AG10803 (cell line): ENCODE results near the gene CNTNAP2.
"Not testable (repeated sequence)": the region's sequence is repeated elsewhere in the genome, so short reads cannot be mapped to it uniquely, and the experiment has no call there.

Experiments
- DNase-seq: peaks from one replicate; pipeline ENCODE4 v3.0.0; 2010; ENCODE audit warnings: low read depth
- H3K4me3 ChIP-seq: 2 replicates; pipeline ENCODE4 v1.5.1; 2011; ENCODE audit warnings: mild to moderate bottlenecking, low read length, control low read depth
- CTCF ChIP-seq: conservative IDR thresholded peaks from 2 replicates; pipeline ENCODE4 v1.5.1; 2011; ENCODE audit warnings: mild to moderate bottlenecking, low read length, control low read depth, inconsistent platforms

CNTNAP2 gene

DNA sequence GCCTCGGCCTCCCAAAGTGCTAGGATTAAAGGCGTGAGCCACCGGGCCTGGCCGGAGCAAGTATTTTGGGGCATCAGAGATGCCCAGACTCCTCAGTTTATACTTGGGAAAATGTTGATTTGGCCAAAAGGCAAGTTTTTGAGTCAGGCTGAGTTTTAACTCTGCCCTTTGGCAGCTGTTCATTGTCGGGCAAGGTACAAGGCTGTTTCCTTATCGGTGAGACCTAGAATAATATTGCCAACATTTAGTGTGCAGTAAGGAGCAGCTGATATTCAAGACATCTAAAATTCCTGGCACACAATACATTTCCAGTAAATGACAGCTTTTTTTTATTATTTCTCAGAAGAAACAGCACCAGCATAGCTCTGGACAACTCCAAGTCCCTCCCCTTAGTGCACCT lies 2326.3 kb downstream of the CNTNAP2 start:
- DNase-seq = no peak
- no peak for TF ChIP-seq CTCF
- no peak overlapping the region for H3K4me3 ChIP-seq

GRCh38 chr7:148445260-148446044 lies 2328.9 kb downstream of the CNTNAP2 start:
- DNase-seq = no peak
- no peak overlapping the region for H3K4me3 ChIP-seq
- no peak for TF ChIP-seq CTCF

GRCh38 chr7:148447221-148447849 lies 2330.7 kb downstream of the CNTNAP2 start:
- DNase-seq = no peak
- TF ChIP-seq CTCF = no peak

DNA sequence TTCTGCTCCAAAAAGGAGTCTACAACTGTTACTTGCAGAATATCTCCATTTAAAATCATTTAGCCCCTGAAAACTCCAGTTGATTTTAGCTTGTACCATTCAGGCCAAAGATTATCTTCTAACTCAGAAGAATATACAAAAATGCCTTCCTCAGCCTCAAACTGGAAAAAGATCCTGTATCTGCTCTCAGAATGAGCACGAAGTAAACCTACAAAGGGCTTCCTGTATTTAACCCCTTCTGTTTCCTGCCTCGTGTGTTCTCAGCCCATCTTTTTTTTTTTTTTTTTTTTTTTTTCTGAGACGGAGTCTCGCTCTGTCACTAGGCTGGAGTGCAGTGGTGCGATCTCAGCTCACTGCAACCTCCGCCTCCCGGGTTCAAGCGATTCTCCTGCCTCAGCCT lies 2334.9 kb downstream of the CNTNAP2 start:
- not testable (repeated sequence) for DNase-seq, H3K4me3 ChIP-seq

More at GRCh38 chr7:148447221-148447849, 2330.7 kb downstream of the CNTNAP2 start:
- no peak overlapping the region for H3K4me3 ChIP-seq

DNA sequence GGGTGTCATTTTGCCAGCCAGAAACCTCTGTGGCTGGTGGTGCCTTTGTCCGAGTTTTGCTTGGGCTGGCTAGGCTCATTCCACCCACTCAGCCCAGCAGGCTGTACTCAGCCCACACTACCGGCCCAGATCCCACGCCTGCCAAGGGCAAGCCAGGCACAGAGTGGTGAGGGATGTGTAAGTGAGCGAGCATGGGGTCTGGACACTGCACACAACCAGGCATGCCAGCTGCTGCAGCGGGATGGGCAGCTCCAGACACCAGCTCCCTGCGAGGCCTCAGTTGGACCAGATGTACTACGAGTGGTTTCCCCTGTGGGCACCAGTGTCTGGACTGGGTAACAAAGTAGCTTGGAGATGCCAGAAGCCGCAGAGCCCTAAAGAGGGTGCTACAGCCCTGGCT lies 2339.8 kb downstream of the CNTNAP2 start:
- no peak overlapping the region for H3K4me3 ChIP-seq
- TF ChIP-seq CTCF = no peak
- no peak for DNase-seq

DNA sequence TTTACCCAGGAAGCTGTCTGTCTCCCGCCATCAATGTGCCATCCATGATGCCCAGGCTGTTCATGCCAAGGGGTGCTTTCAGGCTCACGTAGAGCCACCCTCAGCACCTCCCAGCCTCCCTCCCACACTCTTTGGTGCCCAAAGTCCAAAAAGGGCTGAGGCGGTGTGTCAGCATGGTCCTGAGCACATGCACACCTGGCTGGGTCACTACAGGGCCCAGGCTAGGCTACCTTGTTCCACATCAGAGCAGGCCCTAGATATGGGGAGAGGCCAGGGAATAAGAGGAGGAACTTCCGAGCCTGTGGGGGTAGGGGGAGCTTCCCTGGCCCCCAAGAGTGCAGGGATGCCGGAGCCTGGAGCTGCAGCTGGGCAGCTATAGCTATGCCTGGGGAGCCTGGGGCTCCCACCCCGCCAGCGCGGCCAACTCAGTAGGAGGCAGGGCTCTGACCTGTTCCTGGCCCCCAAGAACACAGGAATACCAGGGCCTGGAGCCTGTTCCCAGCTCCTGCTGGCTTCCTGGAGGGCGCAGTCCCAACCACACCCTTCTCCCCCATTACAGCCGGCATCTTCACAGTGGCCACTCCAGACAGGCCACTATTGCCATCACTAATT lies 2340.8 kb downstream of the CNTNAP2 start:
- TF ChIP-seq CTCF = no peak
- DNase-seq = no peak
- no peak overlapping the region for H3K4me3 ChIP-seq

- DNase-seq = no peak
- TF ChIP-seq CTCF = no peak
- no peak overlapping the region for H3K4me3 ChIP-seq
These were observed 2341.7 kb downstream of the CNTNAP2 start for GRCh38 chr7:148458263-148458662.
